CD4-positive, alpha-beta T cell treated with Interleukin-12 subunit alpha and Interleukin-12 subunit beta, for 1 hour (primary cell): ENCODE results near the gene SOBP.

ENCODE experiments used
- DNase-seq: peaks from one replicate; pipeline ENCODE4 v3.0.0-alpha.2; 2020

The SOBP gene

DNA sequence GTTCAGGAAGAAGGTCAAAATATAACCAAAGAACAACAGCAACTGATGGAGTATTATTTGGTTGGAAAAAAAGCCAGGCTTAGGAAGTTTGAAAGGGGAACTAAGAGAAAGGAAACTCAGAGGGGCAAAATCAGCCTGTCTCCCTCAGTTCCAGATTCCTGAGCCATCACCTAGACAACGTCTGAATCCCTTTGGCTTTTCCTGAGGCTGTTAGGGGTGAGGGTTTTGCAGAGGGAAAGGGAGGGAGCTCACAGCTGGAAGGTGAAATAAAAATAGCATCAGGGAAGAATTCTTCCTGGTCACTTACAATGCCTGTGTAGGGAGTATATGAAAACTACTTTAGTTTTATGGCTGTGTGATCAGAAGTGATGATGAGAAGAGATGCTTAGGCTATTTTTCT is 100.5 kb downstream of the SOBP start:
- no peak for DNase-seq

DNA sequence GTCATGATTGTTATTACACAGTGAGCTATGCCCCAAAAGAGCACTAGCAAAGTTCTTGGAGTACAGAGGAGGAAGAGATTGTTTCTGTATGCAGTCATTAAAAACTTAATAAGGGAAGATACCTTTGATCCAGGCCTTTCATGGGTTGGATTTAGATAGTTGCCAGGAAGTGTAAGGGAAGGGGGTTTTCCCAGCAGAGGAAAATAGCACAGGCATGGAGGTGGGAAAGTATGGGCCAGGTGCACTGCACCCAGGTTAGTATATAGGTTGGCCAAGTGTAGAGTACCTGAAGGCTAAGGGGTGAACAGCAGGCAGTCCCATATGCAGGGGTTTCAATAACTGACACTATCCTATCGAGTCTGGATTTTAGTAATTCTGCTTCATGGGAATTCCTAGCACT is 101.4 kb downstream of the SOBP start:
- no peak for DNase-seq

DNA sequence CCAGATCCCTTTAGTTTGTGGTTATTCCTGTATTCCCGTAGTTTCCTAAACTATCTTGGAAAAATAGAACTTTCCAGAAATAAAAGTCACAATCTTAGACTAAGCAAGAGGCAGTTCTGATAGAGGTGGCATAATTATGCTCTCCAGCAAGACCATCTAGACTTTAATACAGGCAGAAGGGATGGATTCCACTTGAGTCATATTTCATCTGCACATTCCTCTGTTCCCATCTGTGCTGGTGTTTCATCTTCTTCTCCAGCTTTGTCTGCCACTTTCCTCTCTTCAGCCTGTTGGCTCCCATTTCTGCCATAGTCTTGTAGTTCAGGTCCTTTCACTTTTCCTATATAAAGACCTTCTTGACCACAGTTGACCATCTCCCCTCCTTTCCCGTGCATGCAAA is 102.9 kb downstream of the SOBP start:
- DNase-seq = no peak

DNA sequence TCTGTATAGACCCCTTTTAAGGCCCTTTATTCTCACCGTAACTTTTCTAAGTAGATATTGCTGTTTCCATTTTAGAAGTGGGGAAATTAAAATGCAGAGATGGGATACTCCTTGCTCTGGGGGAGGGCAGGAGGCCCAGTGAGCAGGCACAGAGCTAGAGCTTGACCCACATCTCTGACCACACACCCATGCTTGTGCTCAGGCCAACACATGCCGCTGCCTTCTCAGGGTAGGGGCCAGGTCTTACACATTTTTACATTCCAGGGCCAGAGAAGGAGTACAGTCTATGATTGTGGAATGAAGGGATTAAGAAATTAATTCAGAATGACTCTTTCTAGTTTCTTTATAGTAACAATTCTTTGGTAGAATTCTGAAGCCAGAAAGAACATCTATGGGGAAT is 104.8 kb downstream of the SOBP start:
- no peak for DNase-seq

DNA sequence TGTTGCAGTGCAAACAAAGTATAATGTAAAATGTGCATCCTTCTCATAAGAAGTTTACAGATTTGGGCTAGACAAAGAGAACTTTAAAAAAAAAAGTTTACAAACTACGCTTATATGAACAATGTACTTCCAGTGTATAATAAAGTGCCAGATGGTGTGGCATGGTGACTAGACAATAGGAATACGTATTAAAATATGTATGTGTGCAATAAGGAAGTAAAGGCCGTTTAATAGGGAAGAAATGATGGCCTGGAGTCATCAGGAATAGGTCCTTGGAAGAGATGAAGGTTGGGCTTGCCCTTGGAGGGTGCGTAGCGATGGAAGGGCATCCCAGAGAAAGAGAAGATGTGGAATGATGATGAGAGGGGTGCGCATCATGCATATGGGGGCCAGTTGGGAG is 108.2 kb downstream of the SOBP start:
- DNase-seq = no peak

DNA sequence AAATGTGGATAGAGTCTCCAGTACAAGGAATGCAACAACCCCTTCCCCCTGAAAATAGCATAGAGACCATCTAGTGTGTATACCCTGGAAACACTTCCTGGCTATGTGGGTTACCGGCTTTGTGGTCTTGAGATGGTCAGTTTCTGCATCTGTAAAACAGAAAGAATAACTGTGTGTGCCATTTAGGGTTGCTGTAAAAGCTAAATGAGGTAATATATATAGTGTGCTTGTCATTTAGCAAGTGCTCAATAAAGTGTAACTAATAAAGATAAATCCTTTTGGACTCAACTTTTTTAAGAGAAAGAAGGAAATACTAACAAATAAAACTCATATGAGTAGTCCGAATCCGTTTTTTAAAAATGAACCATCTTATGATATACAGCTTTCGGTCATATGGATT is 109.1 kb downstream of the SOBP start:
- DNase-seq = no peak

DNA sequence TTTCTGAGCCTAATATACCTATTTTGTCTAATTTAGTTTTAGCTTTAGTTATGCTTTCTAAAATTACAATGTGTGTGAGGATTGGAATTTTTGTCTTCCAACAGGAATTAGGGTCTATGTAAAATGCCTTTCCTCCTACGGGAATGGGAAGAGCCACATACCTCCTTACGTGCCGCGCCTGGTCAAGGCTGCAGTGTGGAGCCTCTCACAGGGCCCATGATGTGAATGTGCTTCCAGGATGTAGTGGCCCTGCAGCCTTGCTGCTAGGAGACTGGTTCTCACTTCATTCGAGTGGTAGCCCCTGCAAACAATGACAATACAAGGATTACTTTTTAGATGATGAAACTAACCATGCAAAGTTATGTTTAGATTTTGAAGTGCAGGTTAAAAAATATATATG is 110.2 kb downstream of the SOBP start:
- DNase-seq = no peak

DNA sequence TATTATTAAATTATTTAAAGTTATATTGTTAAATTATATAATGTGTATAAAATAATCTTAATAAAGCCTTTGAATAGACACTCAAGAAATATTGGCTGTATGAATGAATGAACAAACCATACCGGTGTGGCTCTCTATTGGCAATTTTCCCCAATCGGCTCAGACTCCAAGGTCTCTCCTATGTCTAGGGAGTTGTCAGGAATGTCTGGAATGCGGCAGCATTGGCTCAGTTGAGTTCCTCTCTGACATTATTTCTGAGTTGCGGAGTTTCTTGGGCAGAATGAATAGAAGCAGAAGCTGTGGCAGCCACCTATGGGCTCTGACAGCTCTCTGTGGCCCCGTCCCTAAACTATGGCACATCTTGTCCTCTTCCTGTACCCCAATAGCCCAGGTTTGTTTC is 111.0 kb downstream of the SOBP start:
- no peak for DNase-seq

DNA sequence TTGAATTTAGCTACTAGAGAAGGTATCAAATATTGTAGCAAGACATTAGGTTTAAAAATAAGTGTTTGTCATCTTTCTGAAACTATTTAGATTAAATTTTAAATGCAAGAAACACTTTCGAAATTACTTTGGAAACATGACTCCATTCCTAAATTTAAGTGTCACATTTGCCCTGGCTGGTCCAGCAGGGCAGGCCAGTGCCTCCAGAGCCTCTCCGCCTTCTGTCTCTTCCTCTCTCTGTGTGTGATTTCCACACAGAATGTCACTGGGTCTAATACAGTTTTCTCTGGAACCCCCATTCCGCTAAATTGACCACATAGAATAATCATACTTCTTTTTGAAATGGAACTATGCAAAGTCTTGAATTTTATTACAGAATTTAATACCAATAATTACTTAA is 111.5 kb downstream of the SOBP start:
- DNase-seq = no peak

DNA sequence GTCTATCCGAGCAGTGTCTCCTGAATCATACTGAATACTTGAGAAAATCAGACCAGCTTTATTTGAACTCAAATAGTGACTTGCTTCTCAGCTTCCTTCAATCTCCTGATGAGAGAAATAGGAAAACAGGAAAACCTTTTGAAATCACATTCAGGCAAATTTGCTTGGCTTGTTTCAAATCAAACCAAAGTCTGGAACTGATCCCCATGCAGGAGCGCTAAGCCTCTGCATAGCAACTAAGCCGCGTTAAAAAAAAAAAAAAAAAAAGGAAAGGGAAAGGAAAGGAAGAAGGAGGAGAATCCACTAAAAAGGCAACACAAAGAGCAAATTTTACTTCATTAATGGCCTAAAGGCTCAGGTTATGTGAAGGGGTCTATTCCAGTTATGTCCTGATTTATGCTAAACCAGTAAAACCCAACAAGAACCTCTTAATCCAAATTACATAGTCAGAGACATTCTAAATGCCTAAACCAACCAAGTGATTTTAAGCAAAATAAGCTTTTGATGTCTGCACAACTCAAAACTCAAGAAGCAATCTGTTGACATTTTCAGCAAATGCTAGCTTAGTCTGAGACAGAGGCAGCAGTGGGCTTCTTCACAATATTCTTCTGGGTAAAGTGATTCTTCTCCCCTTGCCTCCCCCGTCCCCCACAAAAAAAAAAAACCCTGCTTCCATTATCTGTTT is 112.5 kb downstream of the SOBP start:
- no peak for DNase-seq

DNA sequence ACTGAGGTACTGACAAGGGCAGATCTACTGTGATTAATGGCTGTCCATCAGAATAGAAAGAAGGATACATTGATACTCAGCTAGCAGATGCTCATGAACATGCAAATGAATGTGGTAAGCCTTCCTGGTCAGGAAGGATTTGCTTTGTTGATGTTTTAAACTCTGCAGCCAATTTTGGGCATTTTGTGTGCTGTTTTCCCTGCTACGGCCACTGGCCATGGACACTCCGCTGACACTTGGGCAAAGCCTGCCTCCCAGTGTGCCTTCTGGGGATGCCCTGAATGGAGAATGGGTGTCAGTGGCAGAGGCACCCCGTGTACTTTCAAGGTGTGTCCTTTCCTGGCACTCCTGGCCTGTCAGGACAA is 113.1 kb downstream of the SOBP start:
- DNase-seq = no peak

DNA sequence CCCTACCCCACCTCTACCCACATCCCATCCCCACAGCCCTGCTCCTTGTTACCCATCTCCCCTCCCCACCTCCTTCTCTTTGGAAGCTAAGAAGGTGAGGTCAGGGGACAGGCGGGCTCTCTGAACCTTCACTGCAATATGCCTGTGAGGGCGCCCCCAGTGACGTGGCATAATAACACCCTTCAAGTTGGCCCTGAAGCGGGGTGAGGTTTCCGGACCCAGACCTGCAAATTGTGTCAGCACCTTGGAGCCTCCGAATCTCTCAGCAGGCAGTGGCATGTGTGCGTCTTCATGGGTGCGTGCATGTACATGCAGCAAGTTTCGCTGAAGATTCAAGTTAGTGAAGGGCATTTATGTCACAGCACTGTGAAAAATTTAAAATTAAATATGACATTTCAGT is 114.6 kb downstream of the SOBP start:
- DNase-seq = no peak

DNA sequence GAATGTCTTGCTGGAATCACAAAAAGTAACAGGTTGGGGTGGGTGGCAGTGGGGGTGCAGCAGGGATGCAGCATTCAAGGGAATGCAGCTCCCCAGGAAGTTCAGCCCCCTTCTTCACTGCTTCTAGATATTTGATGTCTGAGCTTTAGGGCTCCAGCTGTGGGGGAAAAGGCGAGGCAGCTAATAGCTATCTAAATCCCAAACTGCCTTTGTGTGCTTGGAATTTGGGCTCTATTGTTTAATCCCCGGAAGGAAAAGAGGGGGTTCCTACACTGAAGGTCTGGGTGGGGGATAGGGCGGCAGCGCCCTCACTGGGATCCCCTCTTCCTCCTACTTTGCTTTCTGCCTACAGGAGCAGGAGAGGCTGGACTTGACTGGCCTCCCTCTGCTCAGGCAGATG is 116.5 kb downstream of the SOBP start:
- DNase-seq = no peak

DNA sequence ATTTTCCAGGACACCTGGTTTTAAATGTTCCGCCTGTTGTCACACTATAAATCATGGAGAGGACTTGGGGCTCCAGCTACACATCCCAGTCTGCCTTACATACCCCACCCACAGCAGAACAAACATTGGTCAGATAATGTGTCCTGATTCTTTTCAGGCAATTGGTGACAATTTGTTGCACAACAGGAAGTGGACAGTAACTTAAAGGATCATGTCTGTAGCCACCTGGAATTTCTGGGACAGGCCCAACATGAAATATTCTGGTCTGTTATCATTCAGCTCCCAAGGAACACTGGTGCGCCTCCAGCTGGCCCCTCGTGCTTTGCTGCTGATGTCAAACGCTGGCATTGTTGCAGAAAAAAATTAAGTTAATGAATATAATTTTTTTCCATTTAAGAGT is 117.2 kb downstream of the SOBP start:
- no peak for DNase-seq

DNA sequence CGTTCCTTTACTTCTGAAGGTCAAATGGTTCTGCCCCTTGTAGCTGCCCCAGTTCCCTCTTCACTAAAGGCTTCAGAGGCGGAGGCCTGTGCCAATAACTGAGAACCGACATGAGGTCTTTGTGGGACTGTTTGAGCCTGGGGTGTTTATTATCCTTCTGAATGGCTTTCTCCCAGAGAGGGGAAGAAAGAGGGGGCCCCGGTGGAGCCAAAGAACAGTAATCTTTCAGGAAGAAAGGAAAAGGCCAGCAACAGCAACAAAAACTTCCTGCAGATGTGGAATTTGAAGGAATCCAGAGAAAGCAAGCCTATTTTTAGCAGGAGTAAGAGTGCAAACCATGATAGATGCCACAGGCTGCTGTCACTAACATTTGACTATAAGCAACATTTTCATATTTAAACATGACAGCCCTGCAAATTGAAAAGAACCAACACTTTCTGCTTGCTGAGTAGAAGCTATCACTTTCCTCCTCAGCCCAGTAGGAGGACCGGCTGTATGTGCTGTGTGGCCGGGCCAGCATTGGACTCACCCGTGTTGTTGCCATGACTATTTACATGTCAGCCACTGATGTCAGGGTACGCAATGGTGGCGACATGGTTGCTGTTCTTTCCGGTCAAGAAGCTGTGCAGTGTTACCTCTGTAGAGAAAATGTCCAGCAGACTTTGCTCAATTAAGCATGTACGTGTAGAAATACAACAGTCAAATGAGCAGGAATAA is 121.3 kb downstream of the SOBP start:
- no peak for DNase-seq

DNA sequence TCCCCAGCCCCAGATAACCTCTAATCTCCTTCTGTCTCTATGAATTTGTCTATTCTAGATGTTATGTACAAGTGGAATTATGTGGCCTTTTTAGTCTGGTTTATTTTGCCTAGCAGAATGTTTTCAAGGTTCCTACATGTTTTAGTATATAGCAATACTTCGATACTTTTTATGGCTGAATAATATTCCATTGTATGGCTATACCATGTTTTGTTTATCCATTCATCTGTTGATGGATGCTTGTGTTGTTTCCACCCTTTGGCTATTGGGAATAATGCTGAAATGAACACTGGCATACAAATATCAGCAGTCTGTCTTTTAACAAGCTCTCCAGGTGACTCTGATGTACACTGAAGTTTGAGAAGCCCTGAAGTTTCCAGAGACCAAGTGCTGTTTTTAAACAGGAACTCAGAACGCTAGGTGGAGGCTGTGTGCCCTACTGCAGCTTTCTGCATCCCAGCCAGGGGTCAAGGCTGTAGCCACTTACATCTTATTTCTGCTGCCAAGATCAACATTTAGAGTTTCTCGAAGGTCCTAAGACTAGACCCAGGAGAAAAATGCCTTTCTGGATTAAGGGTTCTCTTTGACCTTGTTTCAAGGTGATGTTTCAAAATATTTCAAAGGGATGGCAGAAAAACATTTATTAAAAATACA is 123.0 kb downstream of the SOBP start:
- DNase-seq = no peak

DNA sequence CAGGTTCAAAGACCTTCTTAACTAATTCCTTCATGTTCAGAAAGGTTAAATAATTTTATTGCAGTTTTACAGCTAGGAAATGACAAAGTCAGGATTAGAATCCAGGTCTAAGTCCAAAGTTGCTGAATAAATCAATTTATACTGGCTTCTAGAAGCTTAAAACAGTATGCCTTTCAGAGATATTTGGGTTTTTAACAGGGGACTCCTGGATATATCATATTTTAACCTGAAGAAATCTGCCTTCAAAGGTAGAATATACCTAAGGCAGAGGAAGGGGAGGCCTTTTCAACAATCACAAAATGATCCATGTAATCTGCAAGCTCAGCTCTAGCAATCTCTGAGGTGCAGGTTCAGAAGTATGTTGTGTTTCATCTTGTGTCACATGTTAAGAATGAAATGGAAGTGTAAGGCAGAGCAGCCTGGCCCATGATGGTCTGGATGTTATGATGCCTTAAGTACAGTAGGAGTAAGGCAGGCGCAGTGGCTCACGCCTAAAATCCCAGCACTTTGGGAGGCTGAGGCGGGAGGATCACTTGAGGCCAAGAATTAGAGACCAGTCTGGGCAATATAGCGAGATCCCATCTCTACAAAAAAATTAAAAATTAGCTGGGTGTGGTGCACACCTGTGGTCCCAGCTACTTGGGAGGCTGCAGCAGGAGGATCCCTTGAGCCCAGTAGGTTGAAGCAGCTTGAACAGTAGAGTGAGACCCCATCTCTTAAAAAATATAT is 123.9 kb downstream of the SOBP start:
- no peak for DNase-seq

DNA sequence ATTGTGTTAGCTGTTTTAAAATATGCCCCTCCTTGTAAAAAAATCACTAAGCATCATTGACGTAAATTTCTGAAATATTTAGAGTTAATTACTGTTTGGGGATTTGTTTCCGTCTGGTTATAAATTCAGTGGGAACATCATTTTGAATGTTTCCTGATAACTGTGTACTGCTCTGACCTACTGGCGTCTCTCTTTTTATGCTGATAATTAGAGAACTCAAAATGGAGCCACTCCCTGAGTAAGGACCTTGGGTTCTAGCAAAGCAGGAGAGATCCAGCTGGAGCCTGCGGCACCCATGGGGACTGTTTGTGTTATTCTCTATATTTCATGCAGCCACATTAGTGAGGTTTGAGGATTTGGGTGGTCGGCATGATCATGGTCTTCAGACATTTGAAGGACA is 124.9 kb downstream of the SOBP start:
- DNase-seq = no peak

DNA sequence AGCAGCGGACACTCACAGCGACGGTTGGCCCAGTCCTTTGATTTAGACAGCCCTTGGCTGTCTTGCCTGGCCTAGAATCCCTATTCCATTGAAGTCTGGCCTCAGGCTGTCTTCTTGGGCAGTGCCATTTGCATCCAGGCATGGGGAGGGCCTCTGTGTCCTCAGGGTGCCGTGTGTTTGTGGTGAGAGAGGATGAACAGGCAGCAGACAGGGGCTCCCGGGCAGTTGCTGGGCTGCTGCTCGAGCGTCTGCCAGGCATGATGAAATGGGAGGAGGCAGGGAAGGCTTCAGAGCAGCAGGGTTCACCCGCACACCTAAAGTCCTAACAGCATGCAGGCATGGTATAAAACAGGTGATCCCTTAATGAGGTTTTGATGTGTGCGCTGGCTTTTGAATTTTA is 126.9 kb downstream of the SOBP start:
- DNase-seq = no peak

DNA sequence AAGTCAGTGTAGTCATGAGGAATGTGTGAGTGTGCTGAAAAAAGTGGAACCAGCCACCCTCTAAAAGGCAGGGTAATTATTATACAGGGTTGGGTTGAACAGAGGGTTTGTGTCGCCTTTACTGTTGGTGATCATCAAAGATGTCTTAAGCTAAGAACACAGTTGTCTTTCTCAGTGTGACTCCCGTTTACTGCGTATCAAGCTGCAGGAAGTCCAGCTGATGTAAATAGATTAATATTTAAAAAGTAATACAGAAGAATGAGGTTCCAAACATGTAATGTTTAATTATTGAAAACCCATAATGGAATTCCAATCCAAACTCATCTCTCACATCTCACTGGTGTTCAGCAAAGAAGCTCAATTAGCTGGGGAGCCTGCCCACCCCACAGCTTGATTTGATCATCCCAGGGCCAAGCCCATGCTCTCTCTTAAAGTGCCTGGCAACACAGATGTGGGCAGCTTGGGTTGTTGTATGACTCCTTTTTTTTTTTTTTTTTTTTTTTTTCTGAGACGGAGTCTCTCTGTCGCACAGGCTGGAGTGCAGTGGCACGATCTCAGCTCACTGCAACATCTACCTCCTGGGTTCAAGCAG is 127.5 kb downstream of the SOBP start:
- no peak for DNase-seq

DNA sequence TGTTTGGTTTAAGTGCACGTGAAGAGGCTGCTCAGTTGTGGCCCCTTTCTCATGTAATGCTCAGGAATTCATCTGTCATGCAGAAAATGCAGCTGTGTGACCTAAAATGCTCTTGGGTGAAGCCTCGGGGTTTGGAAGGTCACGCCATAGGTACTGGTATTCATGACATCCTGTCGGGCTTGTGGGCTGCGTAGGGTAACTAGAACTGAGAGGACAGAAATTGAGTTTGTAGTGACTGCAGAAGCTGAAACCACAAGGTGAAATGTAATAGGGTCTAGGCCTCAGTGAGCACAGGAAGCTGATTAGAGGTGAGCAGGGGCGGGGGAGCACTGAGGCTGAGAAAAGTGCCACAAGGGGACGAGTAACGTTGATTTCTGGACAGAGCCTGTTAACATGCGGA is 128.8 kb downstream of the SOBP start:
- DNase-seq = peak; percentile 42

DNA sequence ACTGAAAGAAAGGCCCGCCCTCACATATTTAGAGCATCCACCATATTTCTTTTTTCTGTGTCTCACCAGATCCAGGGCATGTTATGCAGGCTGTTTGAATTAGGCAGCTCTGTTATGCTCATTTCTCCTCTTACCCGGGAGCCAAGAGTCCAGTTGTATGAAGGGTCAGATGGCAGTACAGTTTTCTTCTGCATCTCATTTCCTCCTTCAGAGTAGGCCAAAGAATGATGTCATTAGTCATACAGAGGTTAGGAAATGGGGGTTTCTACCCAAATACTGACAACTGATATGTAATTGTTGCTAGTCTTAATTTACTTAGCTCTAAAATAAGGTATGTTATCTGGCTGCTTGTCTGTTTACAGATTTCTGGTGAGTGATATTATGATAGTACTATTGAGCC is 130.8 kb downstream of the SOBP start:
- no peak for DNase-seq

DNA sequence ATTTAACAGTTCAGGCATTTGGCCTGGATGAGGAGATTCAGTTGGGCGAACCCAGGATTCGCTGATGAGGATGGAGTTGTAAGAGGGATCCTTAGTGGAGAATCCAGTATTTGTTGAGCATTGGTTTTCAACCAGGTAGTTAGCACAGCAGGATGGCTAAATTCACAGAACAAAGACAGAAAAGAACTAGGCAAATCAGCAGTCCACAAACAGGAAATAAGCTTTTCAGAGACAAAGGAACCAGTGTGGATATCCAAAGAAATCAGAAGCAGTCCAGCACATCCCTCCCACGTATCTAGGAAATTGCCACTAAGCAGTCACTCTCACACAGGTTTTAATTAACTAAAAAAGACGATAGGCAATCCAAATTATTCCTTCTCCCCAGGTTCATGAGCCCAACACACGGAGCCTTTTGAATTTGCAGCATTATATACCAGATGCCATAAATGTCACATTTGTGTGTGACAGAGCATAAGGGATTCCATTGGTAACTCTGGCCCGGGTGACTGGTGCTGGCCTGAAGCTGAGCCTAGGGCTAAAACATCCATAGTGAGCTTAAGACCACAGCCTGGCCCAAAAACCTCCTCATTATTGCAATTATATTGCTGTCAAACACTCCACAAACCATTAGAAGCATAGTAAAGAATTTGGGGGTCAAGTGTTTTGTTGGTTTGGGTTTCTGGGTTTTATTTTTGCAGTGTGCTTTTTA is 131.5 kb downstream of the SOBP start:
- no peak for DNase-seq
